Inflammatory macrophage treated with lipopolysaccharide for 4 hours (primary cell): ENCODE measurements around the gene LMF2.

Source experiments
- DNase-seq: peaks from one replicate; pipeline ENCODE4 v3.0.0-alpha.2; 2020

The LMF2 gene

GRCh38 chr22:50502628-50503474 is 4.7 kb downstream of the LMF2 start:
- DNase-seq: no peak

- no peak for DNase-seq
These were observed 5.4 kb downstream of the LMF2 start for GRCh38 chr22:50502096-50502495.

GRCh38 chr22:50500452-50500851 is 7.0 kb downstream of the LMF2 start:
- no peak for DNase-seq

DNA sequence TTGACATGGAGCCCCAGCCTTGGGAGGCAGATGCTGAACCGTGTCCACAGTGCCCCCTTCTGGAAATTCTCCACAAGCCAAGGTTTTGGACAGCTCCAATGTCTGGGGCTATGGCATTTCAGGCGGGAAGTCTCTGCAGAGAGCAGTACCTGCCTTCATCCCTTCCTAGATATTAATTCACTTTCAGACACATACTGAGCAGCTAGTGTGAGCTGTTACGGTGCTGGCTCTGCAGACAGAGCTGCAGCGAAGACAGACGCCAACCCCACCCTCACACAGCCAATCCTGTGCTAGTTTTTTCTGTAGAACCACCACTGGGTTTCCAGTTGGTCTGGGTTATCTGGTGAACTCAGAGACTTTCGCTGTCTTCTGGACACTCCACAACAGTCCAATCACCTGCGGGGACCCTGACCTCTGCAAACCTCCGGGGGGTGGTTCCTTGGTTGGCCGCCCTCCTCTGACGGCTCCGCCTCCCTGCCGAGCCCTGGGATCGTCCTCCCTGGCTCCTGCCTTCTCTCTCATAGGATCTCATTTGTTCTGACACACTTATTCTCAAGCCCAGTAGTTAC is 9.1 kb downstream of the LMF2 start:
- DNase-seq: peak; percentile 69

GRCh38 chr22:50497093-50497492 is 10.4 kb downstream of the LMF2 start:
- DNase-seq: no peak

GRCh38 chr22:50490531-50491308 is 16.8 kb downstream of the LMF2 start:
- DNase-seq: peak; percentile 74

DNA sequence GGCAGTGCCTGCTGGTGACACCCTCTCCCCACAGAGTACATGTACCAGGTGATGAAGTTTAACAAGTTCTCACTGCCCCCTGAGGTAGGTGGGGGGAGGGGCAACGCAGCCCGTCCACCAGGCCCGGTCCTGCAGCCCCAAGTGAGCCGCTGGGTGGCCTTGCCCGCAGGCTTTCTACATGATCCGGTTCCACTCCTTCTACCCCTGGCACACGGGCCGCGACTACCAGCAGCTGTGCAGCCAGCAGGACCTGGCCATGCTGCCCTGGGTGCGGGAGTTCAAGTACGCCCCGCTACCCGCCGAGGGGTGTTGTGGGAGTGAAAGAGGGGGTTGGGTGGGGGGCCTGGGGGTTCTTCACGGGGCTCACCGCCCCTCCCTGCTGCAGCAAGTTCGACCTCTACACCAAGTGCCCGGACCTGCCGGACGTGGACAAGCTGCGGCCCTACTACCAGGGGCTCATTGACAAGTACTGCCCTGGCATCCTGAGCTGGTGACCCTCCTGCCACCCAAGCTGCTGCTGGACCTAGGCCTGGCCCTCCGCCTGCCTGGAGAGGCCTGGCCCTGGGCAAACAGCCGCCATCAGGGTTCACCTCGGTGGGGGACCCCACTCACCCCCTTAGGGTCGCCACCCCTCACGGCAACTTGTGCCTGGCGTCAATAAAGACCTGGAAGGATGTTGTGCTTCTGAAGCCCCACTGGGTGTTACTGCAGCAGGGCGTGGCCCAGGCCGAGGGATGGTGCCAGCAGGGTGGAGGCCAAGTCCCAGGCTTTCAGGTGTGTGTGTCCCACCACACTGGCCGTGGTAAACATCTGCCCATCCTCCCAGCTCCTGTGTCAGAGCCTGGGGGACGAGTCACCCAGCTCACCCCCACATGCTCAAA is 17.9 kb downstream of the LMF2 start:
- DNase-seq: no peak

GRCh38 chr22:50488886-50489285 is 18.6 kb downstream of the LMF2 start:
- DNase-seq: no peak

GRCh38 chr22:50488006-50488677 is 19.4 kb downstream of the LMF2 start:
- DNase-seq: no peak

DNA sequence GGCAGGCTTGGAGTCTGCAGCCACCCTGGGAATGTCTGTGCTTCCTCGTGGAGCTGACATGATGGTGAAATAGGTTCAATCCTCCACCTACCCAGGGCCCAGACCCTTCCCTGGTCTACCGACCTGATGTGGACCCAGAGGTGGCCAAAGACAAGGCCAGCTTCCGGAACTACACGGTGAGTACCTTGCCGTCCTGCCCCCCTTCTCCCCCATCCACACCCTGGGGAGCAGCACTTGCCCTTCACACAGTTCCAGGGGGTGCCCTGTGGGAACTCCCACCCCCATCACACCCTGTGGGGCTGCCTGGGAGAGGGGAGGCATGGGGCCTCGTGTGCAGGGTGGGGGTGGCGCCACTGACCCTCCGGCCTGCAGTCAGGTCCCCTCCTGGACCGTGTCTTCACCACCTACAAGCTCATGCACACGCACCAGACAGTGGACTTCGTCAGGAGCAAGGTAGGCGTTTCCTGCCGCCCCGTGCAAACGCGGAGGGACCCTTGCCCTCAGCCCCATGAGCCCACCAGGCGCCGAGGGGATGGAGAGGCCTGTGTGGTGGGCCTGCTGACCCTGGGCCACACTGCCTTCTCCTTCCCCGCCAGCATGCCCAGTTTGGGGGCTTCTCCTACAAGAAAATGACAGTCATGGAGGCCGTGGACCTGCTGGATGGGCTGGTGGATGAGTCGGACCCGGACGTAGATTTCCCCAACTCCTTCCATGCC is 20.1 kb downstream of the LMF2 start:
- no peak for DNase-seq

DNA sequence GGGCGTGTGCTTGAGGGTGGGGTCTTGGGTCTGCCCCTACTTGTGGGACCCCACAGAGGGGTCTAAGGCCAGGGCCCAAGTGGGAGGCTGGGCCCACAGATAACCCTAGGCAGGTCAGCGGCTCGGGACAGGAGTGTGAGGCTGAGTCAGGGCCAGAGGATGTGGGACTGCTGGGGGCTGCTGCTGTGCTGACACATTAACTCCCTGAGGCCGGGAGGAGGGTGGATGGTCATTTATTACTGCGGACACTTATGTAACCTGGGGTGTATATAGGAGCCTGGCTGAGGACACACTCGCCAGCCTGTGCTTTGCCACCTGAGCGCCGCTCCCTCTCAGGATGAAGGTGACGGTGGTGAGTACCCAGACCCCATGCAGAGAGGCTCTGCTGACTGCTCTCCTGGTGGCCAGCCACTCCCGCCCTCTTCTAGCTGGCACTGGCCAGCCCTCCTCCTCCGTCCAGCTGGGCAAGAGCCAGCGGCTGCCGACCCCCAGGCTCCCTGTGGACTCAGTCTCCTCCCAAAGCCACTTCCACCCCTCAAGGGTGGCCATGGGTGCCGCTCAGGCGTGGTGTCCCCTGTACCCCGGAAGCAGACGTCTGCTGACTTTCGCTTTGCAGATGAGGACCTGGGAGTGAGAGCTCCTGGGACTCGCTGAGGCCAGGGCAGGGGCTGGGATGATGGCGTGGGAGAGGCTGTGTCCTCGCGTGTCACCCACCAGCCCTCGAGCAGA is 20.8 kb downstream of the LMF2 start, which contains the start of gene MIOX:
TSS of gene MIOX (plus strand) at position 299 of the 729 bp plus-strand sequence. CDS start at position 338, 39 bp downstream.
- DNase-seq: no peak

DNA sequence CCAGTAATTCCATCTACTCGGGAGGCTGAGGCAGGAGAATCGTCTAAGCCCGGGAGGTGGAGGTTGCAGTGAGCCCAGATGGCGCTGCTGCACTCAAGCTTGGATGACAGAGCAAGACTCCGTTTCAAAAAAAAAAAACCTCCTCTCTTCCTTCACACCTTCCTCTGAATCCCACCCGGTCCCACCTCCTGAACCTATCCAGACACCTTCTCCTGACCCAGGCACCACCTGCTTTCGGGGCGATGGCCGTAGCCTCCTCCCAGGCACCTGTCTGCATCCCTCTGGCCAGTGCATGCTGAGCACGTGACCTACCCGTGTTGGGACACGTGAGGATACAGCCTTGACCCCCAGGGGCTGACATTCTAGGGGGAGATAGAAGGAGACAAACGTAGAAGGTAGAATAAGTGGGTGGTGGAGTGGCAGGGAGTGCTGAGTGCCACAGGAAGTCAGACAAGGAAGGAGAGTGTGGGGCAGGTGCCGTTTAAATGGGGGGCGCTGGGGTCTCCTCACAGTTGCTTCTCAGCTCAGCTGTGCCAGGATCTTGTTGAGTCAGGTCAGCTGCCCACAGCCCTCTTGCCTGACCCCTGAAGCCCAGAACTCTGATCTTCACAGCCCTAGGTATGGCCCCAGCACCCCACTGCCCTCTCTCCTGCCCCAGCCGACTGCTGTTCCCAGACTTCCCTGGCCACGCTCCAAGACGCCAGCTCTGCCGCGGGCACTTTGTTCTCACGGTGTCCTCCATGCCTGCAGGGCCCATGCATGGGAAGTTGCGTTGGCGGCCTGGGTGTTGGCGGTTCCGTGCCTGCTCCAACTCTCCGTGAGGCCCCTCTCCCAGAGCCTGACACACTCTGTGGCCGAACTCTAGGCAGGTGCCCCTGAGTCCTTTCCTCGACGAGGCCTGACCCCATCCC is 22.0 kb downstream of the LMF2 start:
- DNase-seq: no peak

DNA sequence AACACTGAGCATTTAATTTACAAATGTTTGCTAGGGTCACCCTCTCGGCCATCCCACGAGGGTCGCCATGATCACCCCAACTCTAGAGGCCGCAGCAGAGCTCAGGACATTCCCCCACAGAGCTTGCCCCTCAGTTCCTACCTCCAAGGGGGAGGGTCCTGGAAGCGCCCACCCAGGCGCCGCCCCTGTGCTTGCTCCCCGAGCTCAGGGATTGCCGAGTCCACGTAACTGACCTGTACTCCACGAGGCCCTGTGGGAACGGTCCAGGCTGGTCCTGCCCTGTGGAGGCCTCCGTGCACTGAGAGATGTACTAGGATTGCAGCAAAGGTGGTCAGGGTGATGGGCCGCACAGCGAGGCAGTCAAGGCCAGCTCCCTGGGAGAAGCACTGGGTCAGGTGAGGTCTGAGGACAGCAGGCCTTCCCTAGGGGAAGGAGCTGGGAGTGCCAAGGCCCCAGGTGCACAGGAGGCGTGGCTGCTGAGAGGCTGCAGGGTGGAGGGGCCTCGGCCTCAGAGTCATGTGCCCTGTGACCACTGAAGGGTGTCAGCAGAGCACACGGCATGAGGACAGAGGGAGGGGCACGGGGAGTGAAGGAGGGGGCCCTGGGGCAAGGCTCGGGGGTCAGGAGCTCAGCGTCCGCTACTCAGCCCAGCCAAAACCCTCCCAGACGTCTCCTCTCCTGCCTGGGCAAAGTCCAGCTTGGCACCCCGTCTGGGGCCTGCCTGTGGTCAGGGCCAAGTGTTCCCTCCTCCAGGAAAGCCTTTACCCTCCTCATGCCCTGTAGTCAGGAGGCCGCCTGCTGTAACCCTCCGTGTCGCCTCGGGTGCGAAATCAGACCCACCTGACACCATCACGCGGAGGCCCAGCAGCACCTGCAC is 23.3 kb downstream of the LMF2 start:
- DNase-seq: no peak

DNA sequence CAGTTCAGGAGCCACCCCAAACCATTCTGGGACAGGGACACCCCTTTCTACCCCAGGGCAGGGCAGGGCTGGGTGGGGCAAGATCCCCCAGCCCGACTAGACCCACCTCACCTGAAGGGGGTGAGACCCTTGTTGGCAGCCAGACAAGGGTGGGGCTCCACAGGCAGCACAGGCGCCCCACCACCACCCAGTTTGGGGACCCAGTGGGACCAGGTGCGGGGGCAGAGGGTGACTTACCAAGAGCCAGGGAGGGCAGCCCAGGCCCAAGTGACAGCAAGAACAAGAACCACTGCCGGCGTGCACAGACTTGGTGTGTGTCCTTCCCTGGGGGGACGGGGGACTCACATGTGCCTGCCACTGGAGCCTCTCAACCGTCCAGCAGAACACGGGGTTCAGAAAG is 23.9 kb downstream of the LMF2 start:
- DNase-seq: no peak

DNA sequence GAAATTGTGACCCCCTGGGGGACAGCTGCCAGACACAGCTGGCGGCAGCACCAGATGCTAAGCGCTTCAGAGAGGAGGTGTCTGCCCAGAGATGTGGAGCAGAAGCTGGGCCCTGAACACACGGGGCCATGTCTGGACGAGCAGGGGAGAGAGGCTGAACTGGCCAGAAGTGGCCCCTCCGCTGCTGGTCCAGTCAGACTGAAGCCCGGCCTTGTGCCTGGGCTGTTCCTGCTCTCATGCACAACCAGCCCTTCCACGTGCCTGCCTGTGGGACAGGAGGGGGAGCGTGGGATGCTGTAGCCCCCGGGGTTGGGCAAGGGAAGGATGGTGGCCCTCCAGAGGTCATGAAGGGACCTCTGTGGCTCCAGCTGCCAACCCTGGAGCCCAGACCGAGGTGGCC is 24.4 kb downstream of the LMF2 start:
- no peak for DNase-seq

DNA sequence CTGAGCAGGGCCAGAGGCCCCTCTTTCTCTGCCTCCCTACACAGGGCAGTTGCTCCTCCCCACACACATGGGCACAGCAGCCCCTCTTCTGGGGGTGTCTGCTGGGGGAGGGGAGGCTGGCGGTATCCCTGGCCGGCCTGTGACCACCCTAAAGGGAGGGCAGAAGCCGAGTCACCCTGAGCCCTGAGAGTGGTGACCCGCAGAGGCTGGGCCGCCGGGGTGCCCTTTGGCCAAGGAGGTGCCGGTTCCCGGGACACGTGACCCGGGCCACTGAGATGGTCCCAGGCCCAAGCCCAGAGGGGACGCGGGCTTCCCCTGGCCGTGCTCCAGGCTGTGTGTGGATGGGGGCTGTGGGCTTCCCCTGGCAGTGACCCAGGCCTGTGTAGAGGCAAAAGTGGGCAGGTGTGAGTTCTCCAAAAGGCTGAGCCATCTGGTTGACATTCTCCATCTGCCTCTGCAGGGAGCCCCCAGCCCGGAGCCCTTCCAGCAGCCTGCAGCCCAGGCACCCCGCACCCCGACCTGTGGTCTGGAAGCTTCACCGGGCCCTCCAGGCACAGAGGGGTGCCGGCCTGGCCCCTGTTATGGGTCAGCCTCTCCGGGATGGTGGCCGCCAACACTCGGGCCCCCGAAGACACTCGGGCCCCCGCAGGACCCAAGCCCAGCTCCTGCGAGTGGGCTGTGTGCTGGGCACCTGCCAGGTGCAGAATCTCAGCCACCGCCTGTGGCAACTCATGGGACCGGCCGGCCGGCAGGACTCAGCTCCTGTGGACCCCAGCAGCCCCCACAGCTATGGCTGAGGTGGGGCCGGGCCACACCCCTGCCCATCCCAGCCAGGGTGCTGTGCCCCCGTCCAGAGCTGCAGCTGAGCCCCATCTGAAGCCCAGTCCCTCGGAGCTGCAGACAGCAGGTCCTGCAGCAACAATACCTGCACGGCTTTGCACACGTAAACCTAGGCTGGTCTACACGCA is 25.1 kb downstream of the LMF2 start:
- DNase-seq: no peak

- DNase-seq: no peak
These were observed 25.9 kb downstream of the LMF2 start, which contains the start of gene ADM2 for GRCh38 chr22:50481440-50482106. ADM2 (plus strand) TSS chr22:50481543; CDS start chr22:50481848, 305 bp downstream.
